GM12878 (cell line): ENCODE data around the gene CISTR. TPM values are rescaled to one million over a fixed set of nuclear protein-coding genes. Genes with fewer than 3 reads are reported as not detected.

Source experiments
- ATAC-seq: fragments of 200-7000 bp; cut with Tn5 transposase; 3 replicates; pipeline ENCODE4 v1.9.1; 2020; ENCODE audit warnings: mild to moderate bottlenecking, moderate library complexity
- Bru-seq: library from RNA; stranded (reverse); fragments of 400-500 nt; gene quantifications from one replicate; lab custom pipeline; 2021; lab: Mats Ljungman, UMichigan
- BruChase-seq, 2 experiments: library from RNA; stranded (reverse); fragments of 400-500 nt; gene quantifications; one replicate each; lab custom pipeline; 2021; lab: Mats Ljungman, UMichigan
- BruUV-seq: library from RNA; stranded (reverse); fragments of 400-500 nt; replicated peaks from 2 replicates; lab custom pipeline; 2021; lab: Mats Ljungman, UMichigan
- CTCF ChIA-PET: fragments of 300-600 bp; sonication (Branson Sonifier 250); formaldehyde crosslinking; extraction: SDS; loops from one replicate; lab custom pipeline; 2021; ENCODE audit warnings: inconsistent platforms; lab: Yijun Ruan, JAX
- POLR2A ChIA-PET: fragments of 350-600 bp; formaldehyde crosslinking; extraction: SDS; loops from one replicate; lab custom pipeline; 2021; ENCODE audit warnings: inconsistent platforms; lab: Charles Lee
- RAD21 ChIA-PET: fragments of 300-600 bp; sonication (Branson Sonifier 250); formaldehyde crosslinking; loops from one replicate; lab custom pipeline; 2023; ENCODE audit warnings: antibody characterized with exemption; ENCODE audit not compliant: unreplicated experiment; lab: Charles Lee
- SMC1A ChIA-PET: fragments of 300-600 bp; sonication (Branson Sonifier 250); formaldehyde crosslinking; loops from one replicate; lab custom pipeline; 2023; ENCODE audit not compliant: unreplicated experiment, uncharacterized antibody; lab: Charles Lee
- DNase-seq: peaks from one replicate; pipeline ENCODE4 v3.0.0-alpha.2; 2011; ENCODE audit warnings: low read depth, low spot score
- FAIRE-seq: peaks from 3 replicates; lab custom pipeline; 2011; peaks lifted over from hg19 to GRCh38; lab: Jason Lieb, UNC
- H2AFZ ChIP-seq: 2 replicates; pipeline ENCODE4 v1.6.0; 2011; ENCODE audit warnings: low read depth, low read length, control low read depth; ENCODE audit not compliant: control insufficient read depth
- H3K27ac ChIP-seq: 2 replicates; pipeline ENCODE4 v1.5.1; 2011; ENCODE audit warnings: control low read depth; ENCODE audit not compliant: control insufficient read depth, insufficient read depth
- H3K27me3 ChIP-seq, 2 experiments: replicated peaks in 1 of 2; 2 replicates each; pipeline versions ENCODE4 v1.6.0 to v1.6.1; 2011; ENCODE audit warnings: low read length in 1 of 2; ENCODE audit not compliant: control insufficient read depth in 2 of 2, insufficient read depth in 2 of 2
- H3K36me3 ChIP-seq, 2 experiments: 2 replicates each; pipeline ENCODE4 v1.5.1; 2011; ENCODE audit warnings: low read length in 1 of 2; ENCODE audit not compliant: control insufficient read depth in 2 of 2, insufficient read depth in 2 of 2
- H3K4me1 ChIP-seq: 2 replicates; pipeline ENCODE4 v1.6.1; 2011; ENCODE audit warnings: mild to moderate bottlenecking, low read length, moderate library complexity, mixed read lengths; ENCODE audit not compliant: control insufficient read depth, insufficient read depth
- H3K4me2 ChIP-seq: 2 replicates; pipeline ENCODE4 v1.6.0; 2011; ENCODE audit warnings: control low read depth; ENCODE audit not compliant: control insufficient read depth, insufficient read depth
- H3K4me3 ChIP-seq: fragments of 200-600 bp; sonication (generic); 2 replicates; pipeline ENCODE4 v1.5.1; 2016
- H3K79me2 ChIP-seq: 2 replicates; pipeline ENCODE4 v1.6.0; 2011; ENCODE audit warnings: low read length; ENCODE audit not compliant: control insufficient read depth, insufficient read depth
- H3K9ac ChIP-seq: 2 replicates; pipeline ENCODE4 v1.8.0; 2011; ENCODE audit warnings: low read length, control low read depth, mixed read lengths; ENCODE audit not compliant: control insufficient read depth, insufficient read depth
- H3K9me3 ChIP-seq: replicated peaks from 3 replicates; pipeline ENCODE4 v1.5.1; 2011; ENCODE audit warnings: mild to moderate bottlenecking, low read length; ENCODE audit not compliant: control insufficient read depth, insufficient read depth
- H4K20me1 ChIP-seq: 2 replicates; pipeline ENCODE4 v1.6.0; 2011; ENCODE audit not compliant: control insufficient read depth, insufficient read depth
- ASH2L ChIP-seq: fragments of 300-600, 200-600 bp; sonication (generic); IDR thresholded peaks from 2 replicates; pipeline ENCODE4 v1.6.1; 2017; ENCODE audit warnings: low read depth, mild to moderate bottlenecking, borderline replicate concordance
- ATF7 ChIP-seq: fragments of 450-650 bp; IDR thresholded peaks from 2 replicates; pipeline ENCODE4 v1.6.1; 2016; ENCODE audit warnings: low read depth, mild to moderate bottlenecking
- CHD1 ChIP-seq: IDR thresholded peaks from 2 replicates; pipeline ENCODE4 v1.6.1; 2012; ENCODE audit warnings: low read depth, low read length, improper control_type of control experiment
- HDGF ChIP-seq: fragments of 450-650 bp; IDR thresholded peaks from 2 replicates; pipeline ENCODE4 v1.6.1; 2016; ENCODE audit warnings: antibody characterized with exemption
- JUND ChIP-seq: IDR thresholded peaks from 2 replicates; pipeline ENCODE4 v1.6.1; 2012; ENCODE audit warnings: low read depth, mild to moderate bottlenecking, low read length, improper control_type of control experiment, moderate library complexity
- NBN ChIP-seq: fragments of 450-650 bp; IDR thresholded peaks from 2 replicates; pipeline ENCODE4 v1.6.1; 2016
- POLR2AphosphoS5 ChIP-seq: IDR thresholded peaks from 2 replicates; pipeline ENCODE4 v1.6.1; 2011; ENCODE audit warnings: mild to moderate bottlenecking, low read length, inconsistent platforms
- PRDM15 ChIP-seq: fragments of 450-650 bp; formaldehyde crosslinking; IDR thresholded peaks from 2 replicates; pipeline ENCODE4 v1.4.0; 2020; ENCODE audit warnings: mild to moderate bottlenecking, moderate library complexity
- SIX5 ChIP-seq: IDR thresholded peaks from 2 replicates; pipeline ENCODE4 v1.6.1; 2011; ENCODE audit warnings: mild to moderate bottlenecking, low read depth, low read length, moderate library complexity; ENCODE audit not compliant: severe bottlenecking
- SMC3 ChIP-seq: IDR thresholded peaks from 2 replicates; pipeline ENCODE4 v1.6.1; 2011; ENCODE audit warnings: low read length, improper control_type of control experiment, borderline replicate concordance
- SUPT20H ChIP-seq: IDR thresholded peaks from 2 replicates; pipeline ENCODE4 v1.6.1; 2011; ENCODE audit warnings: low read depth, mild to moderate bottlenecking, low read length, moderate library complexity, borderline replicate concordance; ENCODE audit not compliant: control insufficient read depth
- TAF1 ChIP-seq: IDR thresholded peaks from 2 replicates; pipeline ENCODE4 v1.6.1; 2011; ENCODE audit warnings: mild to moderate bottlenecking, low read depth, low read length, borderline replicate concordance
- TARDBP ChIP-seq: IDR thresholded peaks from 2 replicates; pipeline ENCODE4 v1.6.1; 2016; ENCODE audit warnings: borderline replicate concordance
- WRNIP1 ChIP-seq: IDR thresholded peaks from 2 replicates; pipeline ENCODE4 v1.6.1; 2011; ENCODE audit warnings: low read depth, low read length, improper control_type of control experiment, borderline replicate concordance
- ZNF384 ChIP-seq: IDR thresholded peaks from 2 replicates; pipeline ENCODE4 v1.6.1; 2012; ENCODE audit warnings: low read depth, mild to moderate bottlenecking, low read length, improper control_type of control experiment, borderline replicate concordance
- ZSCAN29 ChIP-seq: fragments of 450-650 bp; IDR thresholded peaks from 2 replicates; pipeline ENCODE4 v1.6.1; 2017; ENCODE audit warnings: mild to moderate bottlenecking, moderate library complexity
- WGBS: methylation state at CpG from one replicate; pipeline ENCODE4 v1.1.6; 2016; ENCODE audit warnings: low lambda C conversion rate; ENCODE audit not compliant: insufficient replicate concordance, insufficient coverage; ENCODE audit errors: missing lambda C conversion rate; 5-methylcytosine and 5-hydroxymethylcytosine counted together
- in situ Hi-C: fragments of 300-500 bp; cut with MboI; formaldehyde crosslinking; loops from 9 replicates; pipeline ENCODE4 v1.14.3; 2018; ENCODE audit warnings: mixed read lengths
- intact Hi-C: fragments of 100-400 bp; cut with micrococcal nuclease; formaldehyde crosslinking; loops from one replicate; pipeline ENCODE4 v1.14.2; 2022; ENCODE audit not compliant: unreplicated experiment
- long read RNA-seq, 2 experiments: library from polyadenylated mRNA; unstranded; transcript quantifications; one replicate each; pipeline ENCODE4 v2.0.0, GENCODE V29; 2019 to 2020
- polyA minus RNA-seq, 3 experiments: library from RNA; depleted of rRNA, polyadenylated mRNA; stranded (reverse); fragments of >200 nt; gene quantifications; 2 replicates each; pipeline ENCODE4 v1.2.3, GENCODE V29; 2011
- polyA plus RNA-seq, 11 experiments: library from polyadenylated mRNA; depleted of rRNA in 4 of 11; unstranded in 6 of 11; stranded (reverse) in 5 of 11; fragments of >200 nt; fragmentation: Nextera tagmentation in 4 of 11; fragmentation: Illumina TruSeq in 1 of 11; extraction: Ambion mirVana in 4 of 11; extraction: Trizol in 1 of 11; gene quantifications; 1 replicate in 1 of 11; 2 replicates in 10 of 11; pipeline versions ENCODE4 v1.2.1 to v1.2.3, GENCODE V29; 2011 to 2016; ENCODE audit warnings: inconsistent platforms in 2 of 11, missing spikeins in 2 of 11, low read depth in 1 of 11
- total RNA-seq, 4 experiments: library from RNA; depleted of rRNA in 3 of 4; stranded (reverse); fragments of >200 nt in 3 of 4; fragmentation: Illumina TruSeq in 1 of 4; extraction: Trizol in 1 of 4; gene quantifications; 2 replicates each; pipeline versions ENCODE4 v1.2.1 to v1.2.3, GENCODE V29; 2013 to 2021

CISTR gene
- total RNA-seq (2013; cell fraction: nucleolus; rRNA removed): 2.6 TPM in 1 of 2 replicates, not detected in the other
- not detected in 2 replicates for total RNA-seq (2014; rRNA removed)
- total RNA-seq (2014; rRNA removed; fragmentation: Illumina TruSeq; extraction: Trizol): not detected in 2 replicates
- total RNA-seq (2021): not detected in 2 replicates
- not detected for polyA plus RNA-seq (2011; ENCODE audit: low read depth)
- polyA plus RNA-seq (2011; rRNA removed): 0.19 and 0.26 TPM in 2 replicates
- polyA plus RNA-seq (2011; cell fraction: cytosol; rRNA removed): 0.13 and 0.32 TPM in 2 replicates
- 0.73 and 1.7 TPM in 2 replicates for polyA plus RNA-seq (2011; cell fraction: nucleus; rRNA removed)
- polyA plus RNA-seq (2012): not detected in 2 replicates
- polyA plus RNA-seq (2014; fragmentation: Illumina TruSeq; extraction: Trizol): not detected in 2 replicates
- polyA plus RNA-seq (2014; fragmentation: Nextera tagmentation; extraction: Ambion mirVana): not detected
- polyA plus RNA-seq (2014; rRNA removed): not detected in 2 replicates
- not detected for polyA plus RNA-seq (2016; fragmentation: Nextera tagmentation; extraction: Ambion mirVana)
- 2.2 and 4.3 TPM in 2 replicates for polyA minus RNA-seq (2011; rRNA and poly(A)+ RNA removed)
- polyA minus RNA-seq (2011; cell fraction: cytosol; rRNA and poly(A)+ RNA removed): 3.3 TPM in 1 of 2 replicates, not detected in the other
- 2.1 and 3.4 TPM in 2 replicates for polyA minus RNA-seq (2011; cell fraction: nucleus; rRNA and poly(A)+ RNA removed)
- percentile 32 among the genes with signal in this experiment for Bru-seq, nascent RNA
- percentile 15 among the genes with signal in this experiment for BruChase-seq, experiment 1, labeled RNA remaining after a 6-hour chase
- percentile 20 among the genes with signal in this experiment for BruChase-seq, experiment 2, labeled RNA remaining after a 2-hour chase
- long read RNA-seq, experiment 1: 0 reads
- long read RNA-seq, experiment 2: 0 reads

- H3K4me3 ChIP-seq: peak within 1 kb of the TSS; percentile 68; the same call in 1 of the 2 replicates
- H3K9ac ChIP-seq: peak within 1 kb of the TSS; percentile 56
- TF ChIP-seq CHD1 (no peak), HDGF (peak; percentile 78), SIX5 (no peak), SMC3 (no peak), SUPT20H (no peak), ATF7 (peak; percentile 56), ZSCAN29 (0 out of 2 replicates have a peak, but pooled peaks have one; percentile 35), WRNIP1 (no peak), NBN (peak; percentile 81), PRDM15 (CRISPR knock-in tag) (no peak), ZNF384 (no peak), ASH2L (no peak), JUND (no peak), TARDBP (no peak), POLR2AphosphoS5 (peak; percentile 41; the same call in 1 of the 2 replicates), TAF1 (no peak; the same call in 1 of the 2 replicates)
Observed at GRCh38 chr12:53751336-53752191, at the start of gene CISTR. Gene CISTR, minus strand, starts transcription at chr12:53751979.

More at GRCh38 chr12:53751336-53752191, at the start of gene CISTR:
- Histone ChIP-seq H3K9me3 (no peaks in the 10 kb centered on the region), H3K27me3 (no peaks in the 10 kb centered on the region), H3K4me1 (peaks cover 56% of the 10 kb centered on the region), H2AFZ (peak within 1 kb of the TSS; percentile 78), H3K27ac (peak within 1 kb of the TSS; percentile 47), H3K36me3 (no peaks in the 10 kb centered on the region), H4K20me1 (no peaks in the 10 kb centered on the region), H3K79me2 (no peaks in the 10 kb centered on the region), H3K4me2 (peak within 1 kb of the TSS; percentile 89)
- DNase-seq: no peak
- intact Hi-C loops: loop anchor here (10.0 kb wide), 1 partner anchor 453 kb away; no protein-coding TSS in a partner anchor
- in situ Hi-C loops: no loop called here
- 4% methylated on average over 60 of the region's 76 CpGs for WGBS
- ChIA-PET POLR2A (interaction anchor here (0.6 to 1.9 kb wide), 7 partner anchors 8 to 266 kb away, joined by 3 to 7 read pairs (median 4); partner anchors contain the start of gene TARBP2), SMC1A (interaction anchor here (0.9 to 2.4 kb wide), 5 partner anchors 8 to 440 kb away, joined by 3 to 11 read pairs (median 3); no protein-coding TSS in a partner anchor), RAD21 (interaction anchor here (0.7 to 2.0 kb wide), 6 partner anchors 9 to 673 kb away, joined by 3 to 7 read pairs (median 3); partner anchors contain the start of gene SPRYD3), CTCF (interaction anchor here (0.7 to 11.1 kb wide), 9 partner anchors 7 to 541 kb away, joined by 3 to 443 read pairs (median 4); no protein-coding TSS in a partner anchor)
- no peak for FAIRE-seq
- ATAC-seq: peak; percentile 66
- no TSS peak for BruUV-seq
